Gastroesophageal sphincter (tissue), 3 donors: ENCODE data around the gene VEGFA.

Source experiments
- POLR2AphosphoS5 ChIP-seq: sonication (generic); formaldehyde crosslinking; IDR thresholded peaks from one replicate; pipeline ENCODE4 v1.6.1; 2017; ENCODE audit warnings: antibody characterized with exemption
- TF ChIP-seq, protein P1 (sequence below), 4 experiments: fragments of 200-600 bp in 2 of 4; fragments of 450-650 bp in 2 of 4; sonication (generic) in 1 of 4; IDR thresholded peaks; one replicate each; pipeline ENCODE4 v1.5.1; 2017 to 2019; ENCODE audit warnings: antibody characterized with exemption in 4 of 4, mild to moderate bottlenecking in 2 of 4, moderate library complexity in 2 of 4

DNA sequence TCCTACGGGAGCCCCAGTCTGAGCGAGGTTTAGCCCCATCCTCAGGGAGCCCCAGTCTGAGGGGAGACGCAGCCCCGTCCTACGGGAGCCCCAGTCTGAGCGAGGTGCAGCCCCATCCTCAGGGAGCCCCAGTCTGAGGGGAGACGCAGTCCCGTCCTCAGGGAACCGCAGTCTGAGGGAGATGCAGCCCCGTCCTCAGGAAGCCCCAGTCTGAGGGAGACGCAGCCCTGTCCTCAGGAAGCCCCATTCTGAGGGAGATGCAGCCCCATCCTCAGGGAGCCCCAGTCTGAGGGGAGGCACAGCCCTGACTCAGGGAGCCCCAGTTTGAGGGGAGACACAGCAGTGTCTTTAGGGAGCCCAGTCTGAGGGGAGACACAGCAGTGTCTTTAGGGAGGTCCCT is 27.9 kb downstream of the VEGFA start:
- TF ChIP-seq, protein P1, sequence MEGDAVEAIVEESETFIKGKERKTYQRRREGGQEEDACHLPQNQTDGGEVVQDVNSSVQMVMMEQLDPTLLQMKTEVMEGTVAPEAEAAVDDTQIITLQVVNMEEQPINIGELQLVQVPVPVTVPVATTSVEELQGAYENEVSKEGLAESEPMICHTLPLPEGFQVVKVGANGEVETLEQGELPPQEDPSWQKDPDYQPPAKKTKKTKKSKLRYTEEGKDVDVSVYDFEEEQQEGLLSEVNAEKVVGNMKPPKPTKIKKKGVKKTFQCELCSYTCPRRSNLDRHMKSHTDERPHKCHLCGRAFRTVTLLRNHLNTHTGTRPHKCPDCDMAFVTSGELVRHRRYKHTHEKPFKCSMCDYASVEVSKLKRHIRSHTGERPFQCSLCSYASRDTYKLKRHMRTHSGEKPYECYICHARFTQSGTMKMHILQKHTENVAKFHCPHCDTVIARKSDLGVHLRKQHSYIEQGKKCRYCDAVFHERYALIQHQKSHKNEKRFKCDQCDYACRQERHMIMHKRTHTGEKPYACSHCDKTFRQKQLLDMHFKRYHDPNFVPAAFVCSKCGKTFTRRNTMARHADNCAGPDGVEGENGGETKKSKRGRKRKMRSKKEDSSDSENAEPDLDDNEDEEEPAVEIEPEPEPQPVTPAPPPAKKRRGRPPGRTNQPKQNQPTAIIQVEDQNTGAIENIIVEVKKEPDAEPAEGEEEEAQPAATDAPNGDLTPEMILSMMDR (IDR thresholded peaks at IDR 0.05) = no peak
- no peak for TF ChIP-seq POLR2AphosphoS5
